Activated naive CD4-positive, alpha-beta T cell treated with anti-CD3 and anti-CD28 coated beads, Interleukin-2, amount 50 U/mL, for 72 hours (primary cell): ENCODE results near the gene TENM4. TPM values are rescaled to one million over a fixed set of nuclear protein-coding genes. Genes with fewer than 3 reads are reported as not detected.

Source experiments
- ATAC-seq, 2 donors: fragments of 150-1000 bp; cut with Tn5 transposase; 2 replicates each; pipeline ENCODE4 v1.10.0; 2021; ENCODE audit warnings: mild to moderate bottlenecking in 2 of 2, moderate library complexity in 2 of 2
- DNase-seq, 2 donors: peaks; one replicate each; pipeline ENCODE4 v3.0.0; 2021 to 2022; ENCODE audit warnings: low spot score in 2 of 2
- H3K27ac Mint-ChIP-seq, 2 donors: one replicate each; pipeline ENCODE4 v1.8.0; 2022; ENCODE audit warnings: mild to moderate bottlenecking in 2 of 2, mixed read lengths in 2 of 2
- H3K36me3 Mint-ChIP-seq, 2 donors: one replicate each; pipeline ENCODE4 v1.8.0; 2022; ENCODE audit warnings: mixed read lengths in 2 of 2
- H3K9me3 Mint-ChIP-seq, 2 donors: one replicate each; pipeline ENCODE4 v1.8.0; 2022; ENCODE audit warnings: mixed read lengths in 2 of 2
- total RNA-seq, 2 donors: library from RNA; stranded (reverse); gene quantifications; one replicate each; pipeline ENCODE4 v1.2.3, GENCODE V29; 2022

The TENM4 gene
- total RNA-seq, 2 donors from 2014 or later, result not detected

DNA sequence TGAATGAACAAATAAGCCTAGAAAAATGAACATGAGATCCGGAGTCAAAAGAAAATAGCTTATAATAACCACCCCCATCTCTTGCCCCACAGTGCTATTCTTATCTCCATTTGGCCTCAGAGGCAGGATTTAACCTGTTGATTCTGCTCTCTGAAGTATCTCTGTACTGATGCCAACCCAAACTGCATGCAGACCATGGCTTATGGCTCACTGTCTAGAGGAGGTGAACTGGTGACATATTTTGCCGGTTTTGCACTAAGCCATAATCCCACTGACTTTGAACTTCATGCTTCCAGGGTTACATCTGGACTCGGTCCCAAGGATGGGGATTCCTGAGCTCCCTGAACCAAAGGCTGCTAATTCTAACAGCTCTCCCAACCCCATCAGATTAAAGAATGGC is 397.1 kb downstream of the TENM4 start:
- DNase-seq (no peak), ATAC-seq (no peak)
- H3K36me3 Mint-ChIP-seq, result no peaks in the 10 kb centered on the region
- H3K27ac Mint-ChIP-seq, result no peak overlapping the region
- H3K9me3 Mint-ChIP-seq, result no peaks in the 10 kb centered on the region

GRCh38 chr11:79042824-79043223 is 398.0 kb downstream of the TENM4 start:
- Mint-ChIP-seq H3K36me3 (no peaks in the 10 kb centered on the region), H3K27ac (no peak overlapping the region), H3K9me3 (no peaks in the 10 kb centered on the region)
- DNase-seq (no peak), ATAC-seq (no peak)

GRCh38 chr11:79040348-79040747 is 400.5 kb downstream of the TENM4 start:
- no peak for DNase-seq
- H3K9me3 Mint-ChIP-seq, result no peaks in the 10 kb centered on the region
- no peak overlapping the region for H3K27ac Mint-ChIP-seq

GRCh38 chr11:79039122-79039521 is 401.7 kb downstream of the TENM4 start:
- Mint-ChIP-seq H3K36me3 (no peaks in the 10 kb centered on the region), H3K9me3 (no peaks in the 10 kb centered on the region), H3K27ac (no peak overlapping the region)
- ATAC-seq (no peak), DNase-seq (no peak)

More at GRCh38 chr11:79040348-79040747, 400.5 kb downstream of the TENM4 start:
- ATAC-seq, result no peak
- H3K36me3 Mint-ChIP-seq, result no peaks in the 10 kb centered on the region

DNA sequence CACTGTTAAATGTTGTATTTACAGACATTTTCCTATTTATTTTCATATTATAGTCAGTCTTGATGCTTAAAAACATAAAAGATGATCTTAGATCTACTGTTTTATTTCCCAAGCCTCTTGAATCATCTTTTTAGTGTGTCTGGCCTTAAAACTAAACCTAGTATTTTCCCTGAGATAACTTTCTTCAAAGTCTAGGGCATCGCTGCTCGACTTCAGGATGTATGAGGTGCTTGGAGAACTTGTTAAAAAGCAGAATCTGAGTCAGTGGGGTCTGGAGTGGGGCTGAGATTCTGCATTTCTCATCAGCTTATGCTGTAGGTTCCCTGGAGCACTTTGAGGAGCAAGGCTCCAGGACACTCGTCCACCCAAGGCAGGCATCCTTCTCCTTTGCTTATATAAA is 404.9 kb downstream of the TENM4 start:
- no peaks in the 10 kb centered on the region for H3K36me3 Mint-ChIP-seq
- ATAC-seq (no peak), DNase-seq (no peak)
- no peak overlapping the region for H3K27ac Mint-ChIP-seq
- H3K9me3 Mint-ChIP-seq, result no peaks in the 10 kb centered on the region

GRCh38 chr11:79033833-79034232 is 407.0 kb downstream of the TENM4 start:
- DNase-seq, result no peak
- no peaks in the 10 kb centered on the region for H3K36me3 Mint-ChIP-seq
- H3K9me3 Mint-ChIP-seq, result no peaks in the 10 kb centered on the region
- peak in 1 of 2 donors; percentile 56 for ATAC-seq
- peak overlapping the region in 1 of 2 donors; percentile 36 for H3K27ac Mint-ChIP-seq

DNA sequence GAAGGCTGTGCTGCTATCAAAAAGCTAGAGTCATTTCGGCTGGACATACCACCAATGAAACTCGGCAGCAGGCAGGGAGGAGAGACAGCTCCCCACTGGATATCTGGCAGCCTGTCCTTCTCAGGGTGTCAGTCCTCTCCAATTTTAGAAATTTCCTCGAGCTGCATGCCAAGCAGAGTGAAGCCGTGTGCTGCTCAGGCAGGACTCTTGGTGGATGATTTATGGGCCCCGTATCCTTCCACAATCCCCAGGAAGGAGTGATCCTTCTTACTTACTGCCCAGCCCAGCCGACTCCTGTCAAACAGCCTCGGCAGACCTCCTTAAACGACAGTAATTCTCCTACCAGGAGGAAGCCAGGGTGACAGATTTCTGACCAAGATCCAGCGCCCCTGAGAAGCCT is 410.4 kb downstream of the TENM4 start:
- Mint-ChIP-seq H3K9me3 (no peaks in the 10 kb centered on the region), H3K36me3 (no peaks in the 10 kb centered on the region), H3K27ac (no peak overlapping the region)
- no peak for DNase-seq
- no peak for ATAC-seq

DNA sequence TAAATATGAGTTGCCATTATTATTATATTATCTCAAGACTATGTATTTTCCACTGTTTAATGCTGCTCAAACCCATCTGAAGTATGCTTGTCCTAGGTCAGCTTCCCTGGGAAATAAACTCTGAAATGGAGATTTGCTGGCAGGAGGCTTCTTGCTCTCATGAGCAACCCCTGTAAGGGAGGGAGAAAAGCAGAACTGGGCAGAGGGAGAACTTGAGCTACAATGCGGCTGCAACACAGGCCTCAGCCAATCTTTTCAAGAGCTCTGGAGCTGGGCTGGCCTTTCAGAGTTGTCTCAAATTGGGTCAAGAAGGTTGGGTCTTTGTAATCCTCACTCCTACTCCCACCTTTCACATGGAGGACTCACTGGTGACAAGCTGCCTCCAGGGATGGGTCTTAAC is 412.6 kb downstream of the TENM4 start:
- DNase-seq (no peak), ATAC-seq (no peak)
- H3K36me3 Mint-ChIP-seq, result no peaks in the 10 kb centered on the region
- no peak overlapping the region for H3K27ac Mint-ChIP-seq
- no peaks in the 10 kb centered on the region for H3K9me3 Mint-ChIP-seq

DNA sequence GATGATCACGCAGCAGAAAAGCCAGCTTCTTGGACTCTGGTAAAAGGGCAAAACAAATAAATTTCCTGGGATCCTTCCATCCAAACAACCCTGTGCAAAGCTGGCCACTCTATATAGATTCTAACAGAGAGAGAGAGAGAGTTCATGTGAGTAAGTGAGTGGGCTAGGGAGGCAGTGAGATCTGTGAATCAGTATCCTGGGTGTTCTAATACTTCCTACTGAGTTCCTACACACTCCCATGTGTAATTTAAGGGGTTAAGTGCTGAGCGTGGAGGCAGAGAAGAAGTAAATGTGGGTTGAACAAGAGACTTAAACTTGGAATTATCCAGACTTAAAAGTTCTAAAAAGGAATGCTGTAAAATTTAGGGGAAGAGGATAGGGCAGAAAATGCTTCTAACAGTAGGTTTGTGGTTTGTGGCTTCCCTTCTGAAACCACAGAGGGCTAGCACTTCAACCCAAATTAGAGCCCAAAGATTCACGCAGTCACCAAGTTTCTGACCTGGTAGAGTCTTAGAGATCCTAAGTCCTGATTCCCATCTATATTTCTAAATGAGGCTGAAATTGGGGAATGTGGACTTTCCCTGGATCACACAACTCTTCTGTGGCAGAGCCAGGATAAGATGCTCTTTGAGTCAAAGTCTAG is 413.9 kb downstream of the TENM4 start:
- H3K36me3 Mint-ChIP-seq, result no peaks in the 10 kb centered on the region
- no peaks in the 10 kb centered on the region for H3K9me3 Mint-ChIP-seq
- no peak overlapping the region for H3K27ac Mint-ChIP-seq
- DNase-seq (no peak), ATAC-seq (peak; percentile 49 to 57)

- no peak for ATAC-seq
- Mint-ChIP-seq H3K9me3 (no peaks in the 10 kb centered on the region), H3K27ac (no peak overlapping the region), H3K36me3 (no peaks in the 10 kb centered on the region)
- no peak for DNase-seq
Measured at GRCh38 chr11:79025622-79026021, 415.2 kb downstream of the TENM4 start.

GRCh38 chr11:79025097-79025496 is 415.7 kb downstream of the TENM4 start:
- Mint-ChIP-seq H3K36me3 (no peaks in the 10 kb centered on the region), H3K27ac (no peak overlapping the region), H3K9me3 (no peaks in the 10 kb centered on the region)
- DNase-seq (no peak), ATAC-seq (no peak)

DNA sequence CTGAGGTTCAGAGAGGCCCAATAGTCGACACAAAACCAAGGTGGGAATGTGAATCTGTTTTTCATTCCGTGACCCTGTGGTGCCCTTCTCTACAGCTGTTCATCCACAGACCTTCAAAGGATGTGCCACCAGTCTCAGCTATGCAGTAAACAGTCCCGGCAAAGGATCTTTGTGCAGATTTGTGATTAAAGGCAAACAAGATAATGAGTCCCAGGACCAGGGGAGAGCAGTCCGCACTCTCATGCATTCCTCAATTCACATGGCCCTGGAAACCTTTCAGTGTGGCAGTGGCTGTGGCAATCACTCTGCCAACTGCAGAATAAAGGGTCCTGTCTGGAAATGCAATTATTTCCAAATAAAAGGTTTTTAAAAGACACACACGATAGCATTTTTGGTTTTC is 418.6 kb downstream of the TENM4 start:
- H3K9me3 Mint-ChIP-seq, result no peaks in the 10 kb centered on the region
- no peak overlapping the region for H3K27ac Mint-ChIP-seq
- DNase-seq (no peak), ATAC-seq (no peak)
- no peaks in the 10 kb centered on the region for H3K36me3 Mint-ChIP-seq

GRCh38 chr11:79021601-79022000 is 419.2 kb downstream of the TENM4 start:
- ATAC-seq (no peak), DNase-seq (no peak)
- Mint-ChIP-seq H3K36me3 (no peaks in the 10 kb centered on the region), H3K27ac (no peak overlapping the region), H3K9me3 (no peaks in the 10 kb centered on the region)

GRCh38 chr11:79019975-79020374 is 420.9 kb downstream of the TENM4 start:
- Mint-ChIP-seq H3K36me3 (no peaks in the 10 kb centered on the region), H3K27ac (no peak overlapping the region), H3K9me3 (peaks cover 4 to 6% of the 10 kb centered on the region in 2 donors)
- ATAC-seq (no peak), DNase-seq (no peak)

DNA sequence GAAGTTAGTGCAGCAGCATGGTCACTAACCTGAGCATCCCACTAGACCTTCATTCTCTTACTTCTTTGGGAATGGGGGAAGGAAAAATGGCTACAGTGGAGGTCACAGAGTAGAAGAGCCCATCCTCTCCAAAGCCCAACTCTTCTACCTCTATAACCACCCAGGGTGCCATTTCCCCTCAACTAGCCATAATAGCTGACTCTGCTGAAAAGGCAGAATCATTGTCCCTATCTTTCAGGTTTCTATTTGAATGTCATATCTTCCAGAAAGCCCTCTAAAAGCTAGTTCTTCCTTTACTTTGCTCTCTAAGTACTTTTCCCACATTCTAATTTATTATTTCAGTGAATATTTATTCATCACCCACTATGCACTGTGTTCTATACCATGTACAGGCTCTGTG is 421.6 kb downstream of the TENM4 start:
- H3K9me3 Mint-ChIP-seq, result peaks cover 4 to 6% of the 10 kb centered on the region in 2 donors
- DNase-seq (no peak), ATAC-seq (no peak)
- H3K36me3 Mint-ChIP-seq, result no peaks in the 10 kb centered on the region
- H3K27ac Mint-ChIP-seq, result no peak overlapping the region

DNA sequence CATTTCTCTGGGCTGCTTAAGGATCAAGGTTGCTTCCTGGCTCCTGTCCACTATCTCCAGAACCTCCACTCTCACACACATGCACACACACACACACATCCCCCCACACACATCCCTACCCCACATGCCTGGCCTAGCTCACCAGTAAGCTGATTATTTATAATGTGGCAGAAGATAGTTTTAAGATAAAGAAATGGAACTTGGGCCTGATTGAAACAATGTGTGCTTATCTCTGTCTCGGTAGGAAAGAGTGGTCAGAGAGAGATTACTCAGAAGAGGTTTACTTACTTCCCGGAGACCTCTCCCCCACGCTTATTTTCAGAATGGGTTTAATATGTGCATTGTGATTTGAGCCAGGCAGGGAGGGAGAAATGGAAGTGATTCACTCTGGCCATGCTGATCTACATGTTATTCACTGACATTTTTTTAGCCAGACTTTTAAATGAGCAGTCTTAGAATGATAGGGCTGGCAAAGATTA is 422.4 kb downstream of the TENM4 start:
- DNase-seq (no peak), ATAC-seq (peak; percentile 59 to 85)
- H3K9me3 Mint-ChIP-seq, result peaks cover 4 to 6% of the 10 kb centered on the region in 2 donors
- H3K36me3 Mint-ChIP-seq, result no peaks in the 10 kb centered on the region
- H3K27ac Mint-ChIP-seq, result no peak overlapping the region

- no peak for DNase-seq
- H3K27ac Mint-ChIP-seq, result no peak overlapping the region
- H3K36me3 Mint-ChIP-seq, result no peaks in the 10 kb centered on the region
- no peak for ATAC-seq
- peaks cover 4 to 6% of the 10 kb centered on the region in 2 donors for H3K9me3 Mint-ChIP-seq
Measured at GRCh38 chr11:79017811-79018210, 423.0 kb downstream of the TENM4 start.

DNA sequence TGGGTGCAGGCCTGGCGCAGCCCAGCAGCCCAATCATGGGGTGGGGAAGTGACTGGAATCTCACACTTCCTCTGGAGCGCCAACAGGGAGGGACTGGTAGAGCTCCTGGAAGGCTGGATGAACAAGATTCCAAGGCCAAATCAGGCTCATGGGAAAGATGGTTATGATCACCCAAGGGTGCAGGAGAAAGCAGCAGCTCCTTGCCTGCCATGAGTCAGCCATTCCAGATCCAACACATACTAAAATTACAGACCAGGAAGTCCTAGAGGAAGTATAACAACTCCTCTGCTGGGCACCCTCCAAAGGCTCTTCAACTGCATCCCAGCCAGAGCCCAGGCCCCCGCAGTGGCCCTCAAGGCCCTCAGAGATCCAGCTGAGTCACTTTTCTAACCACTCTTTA is 427.3 kb downstream of the TENM4 start:
- ATAC-seq (no peak), DNase-seq (no peak)
- Mint-ChIP-seq H3K36me3 (no peaks in the 10 kb centered on the region), H3K9me3 (peaks cover 8 to 15% of the 10 kb centered on the region in 2 donors), H3K27ac (no peak overlapping the region)
